Endothelial cell of umbilical vein (primary cell): Measurements from ENCODE around the gene SLC38A4. TPM values are rescaled to one million over a fixed set of nuclear protein-coding genes. Genes with fewer than 3 reads are reported as not detected.

ENCODE experiments used
- BruUV-seq: library from RNA; stranded (reverse); fragments of 400-500 nt; replicated peaks from 2 replicates; lab custom pipeline; 2021; lab: Mats Ljungman, UMichigan
- CTCF ChIA-PET: fragments of 300-600, 350-600 bp; sonication (Branson Sonifier 250); formaldehyde crosslinking; loops from one replicate; lab custom pipeline; 2021; ENCODE audit warnings: antibody characterized with exemption, inconsistent platforms; lab: Charles Lee
- POLR2A ChIA-PET: fragments of 300-600, 350-600 bp; sonication (Branson Sonifier 250); formaldehyde crosslinking; loops from one replicate; lab custom pipeline; 2021; ENCODE audit warnings: antibody characterized with exemption, inconsistent platforms; lab: Charles Lee
- DNase-seq: peaks from one replicate; pipeline ENCODE4 v3.0.0-alpha.2; 2011; ENCODE audit warnings: low read depth, low spot score
- FAIRE-seq: peaks from 2 replicates; lab custom pipeline; 2011; peaks lifted over from hg19 to GRCh38; lab: Jason Lieb, UNC
- H2AFZ ChIP-seq: 2 replicates; pipeline ENCODE4 v1.6.0; 2012; ENCODE audit warnings: low read depth, low read length, control low read depth, inconsistent platforms
- H3K27ac ChIP-seq: 2 replicates; pipeline ENCODE4 v1.5.1; 2011; ENCODE audit warnings: low read depth, mild to moderate bottlenecking, control low read depth, low read length, moderate library complexity; ENCODE audit not compliant: insufficient read depth
- H3K27me3 ChIP-seq, 2 experiments: 2 replicates each; pipeline versions ENCODE4 v1.6.0 to v1.6.1; 2011; ENCODE audit warnings: low read length in 2 of 2, mixed read lengths in 1 of 2; ENCODE audit not compliant: control insufficient read depth in 2 of 2, insufficient read depth in 2 of 2
- H3K36me3 ChIP-seq, 2 experiments: 2 replicates in 1 of 2; 3 replicates in 1 of 2; pipeline ENCODE4 v1.5.1; 2011; ENCODE audit warnings: low read length in 2 of 2, mild to moderate bottlenecking in 1 of 2, moderate library complexity in 1 of 2; ENCODE audit not compliant: control insufficient read depth in 2 of 2, insufficient read depth in 2 of 2; ENCODE audit errors: extremely low read depth in 1 of 2
- H3K4me1 ChIP-seq: 3 replicates; pipeline ENCODE4 v1.5.1; 2011; ENCODE audit warnings: mild to moderate bottlenecking, low read length; ENCODE audit not compliant: control insufficient read depth, insufficient read depth; ENCODE audit errors: extremely low read depth
- H3K4me2 ChIP-seq: 2 replicates; pipeline ENCODE4 v1.6.1; 2011; ENCODE audit warnings: low read length, control low read depth, mixed read lengths; ENCODE audit not compliant: insufficient read depth
- H3K4me3 ChIP-seq, 3 experiments: fragments of 200-600 bp in 1 of 3; sonication (generic), shearing (Covaris generic) in 1 of 3; replicated peaks in 1 of 3; 2 replicates each; pipeline ENCODE4 v1.5.1; 2011 to 2016; ENCODE audit warnings: control low read depth in 3 of 3, low read length in 3 of 3, mild to moderate bottlenecking in 2 of 3, inconsistent platforms in 1 of 3, low read depth in 1 of 3, moderate library complexity in 1 of 3; ENCODE audit not compliant: insufficient read depth in 1 of 3
- H3K79me2 ChIP-seq: 2 replicates; pipeline ENCODE4 v1.6.0; 2012; ENCODE audit warnings: low read length, inconsistent platforms; ENCODE audit not compliant: control insufficient read depth, insufficient read depth
- H3K9ac ChIP-seq: replicated peaks from 2 replicates; pipeline ENCODE3; 2011; ENCODE audit warnings: low read length, control low read depth; ENCODE audit not compliant: insufficient read depth; ENCODE audit errors: extremely low read depth
- H3K9me1 ChIP-seq: replicated peaks from 3 replicates; pipeline ENCODE4 v1.6.0; 2011; ENCODE audit warnings: mild to moderate bottlenecking, low read length; ENCODE audit not compliant: control insufficient read depth, insufficient read depth; ENCODE audit errors: extremely low read depth
- H3K9me3 ChIP-seq: replicated peaks from 2 replicates; pipeline ENCODE4 v1.5.1; 2012; ENCODE audit warnings: low read length, inconsistent platforms; ENCODE audit not compliant: control insufficient read depth, insufficient read depth
- H4K20me1 ChIP-seq: replicated peaks from 2 replicates; pipeline ENCODE3; 2011; ENCODE audit warnings: mild to moderate bottlenecking, low read length; ENCODE audit not compliant: control insufficient read depth, insufficient read depth; ENCODE audit errors: extremely low read depth
- EZH2 ChIP-seq: IDR thresholded peaks from 2 replicates; pipeline ENCODE4 v1.6.1; 2012; ENCODE audit warnings: borderline replicate concordance, low read depth, mild to moderate bottlenecking, moderate library complexity, low read length, inconsistent platforms; ENCODE audit not compliant: severe bottlenecking
- FOS ChIP-seq: IDR thresholded peaks from 2 replicates; pipeline ENCODE4 v1.6.1; 2011; ENCODE audit warnings: mild to moderate bottlenecking, low read length, moderate library complexity, borderline replicate concordance; ENCODE audit not compliant: insufficient read depth
- GATA2 ChIP-seq: IDR thresholded peaks from 2 replicates; pipeline ENCODE4 v1.7.0; 2011; ENCODE audit warnings: low read depth, mild to moderate bottlenecking, moderate library complexity, mixed read lengths, low read length; ENCODE audit not compliant: insufficient read length, insufficient read depth
- JUN ChIP-seq: IDR thresholded peaks from 2 replicates; pipeline ENCODE4 v1.6.1; 2011; ENCODE audit warnings: borderline replicate concordance, low read depth; ENCODE audit not compliant: insufficient read length, insufficient read depth
- MYC ChIP-seq: IDR thresholded peaks from one replicate; pipeline ENCODE4 v1.6.1; 2011; ENCODE audit warnings: mild to moderate bottlenecking, low read depth, low read length
- POLR2A ChIP-seq: IDR thresholded peaks from 2 replicates; pipeline ENCODE4 v1.6.1; 2012; ENCODE audit warnings: low read depth, mild to moderate bottlenecking, control low read depth, low read length
- POLR2AphosphoS5 ChIP-seq: IDR thresholded peaks from 2 replicates; pipeline ENCODE4 v1.6.1; 2012; ENCODE audit warnings: low read depth, mild to moderate bottlenecking, control low read depth, low read length, moderate library complexity; ENCODE audit not compliant: insufficient read depth
- dilution Hi-C: fragments of 300-500 bp; cut with MboI; formaldehyde crosslinking; loops from one replicate; pipeline ENCODE4 v1.15.0; 2019; ENCODE audit warnings: low sequenced_read_pairs; ENCODE audit not compliant: extremely low pct_ligation_motif_present
- intact Hi-C: fragments of 100-400 bp; cut with micrococcal nuclease; formaldehyde crosslinking; loops from one replicate; pipeline ENCODE4 v1.10.0; 2022
- polyA plus RNA-seq, 4 experiments: library from polyadenylated mRNA; depleted of rRNA in 3 of 4; stranded (reverse) in 3 of 4; unstranded in 1 of 4; fragments of >200 nt; gene quantifications; 2 replicates each; pipeline versions ENCODE4 v1.2.1 to v1.2.3, GENCODE V29; 2011 to 2012; ENCODE audit warnings: missing spikeins in 1 of 4
- total RNA-seq: library from RNA; stranded (reverse); gene quantifications from 2 replicates; pipeline ENCODE4 v1.2.3, GENCODE V29; 2021
- TF ChIP-seq, protein P1 (sequence below), 2 donors: IDR thresholded peaks; 1 replicate in 1 of 2; 2 replicates in 1 of 2; pipeline ENCODE4 v1.5.1; 2011; ENCODE audit warnings: low read length in 2 of 2, mild to moderate bottlenecking in 2 of 2, moderate library complexity in 2 of 2, control low read depth in 1 of 2, inconsistent platforms in 1 of 2, low read depth in 1 of 2; ENCODE audit not compliant: insufficient read depth in 1 of 2; ENCODE audit errors: extremely low read depth in 1 of 2
- TF ChIP-seq, protein P2 (sequence below): IDR thresholded peaks from 2 replicates; pipeline ENCODE4 v1.6.1; 2011; ENCODE audit not compliant: insufficient read depth, insufficient read length

SLC38A4 gene
- total and polyA plus RNA-seq, 2 donors (not counting 3 experiments of a cell fraction or from before 2014, with no cell fraction given): 0.36 to 0.66 TPM

- dilution Hi-C loops (no loop called here), intact Hi-C loops (no loop called here)
- Histone ChIP-seq H3K9me3 (no peaks in the 10 kb centered on the region), H3K27me3 (no peaks in the 10 kb centered on the region), H3K36me3 (no peaks in the 10 kb centered on the region), H3K9ac (no peak overlapping the region), H4K20me1 (no peaks in the 10 kb centered on the region), H3K9me1 (no peaks in the 10 kb centered on the region), H3K27ac (no peak overlapping the region), H3K4me2 (no peak overlapping the region), H2AFZ (no peak overlapping the region), H3K4me1 (no peaks in the 10 kb centered on the region), H3K4me3 (no peak overlapping the region), H3K79me2 (no peaks in the 10 kb centered on the region)
- DNase-seq: no peak
- CTCF ChIA-PET: no interaction called here
- no peak for FAIRE-seq
- TF ChIP-seq POLR2AphosphoS5 (no peak), POLR2A (no peak), MYC (no peak), GATA2 (no peak), EZH2 (no peak), FOS (no peak), JUN (no peak)
- TF ChIP-seq, protein P1, sequence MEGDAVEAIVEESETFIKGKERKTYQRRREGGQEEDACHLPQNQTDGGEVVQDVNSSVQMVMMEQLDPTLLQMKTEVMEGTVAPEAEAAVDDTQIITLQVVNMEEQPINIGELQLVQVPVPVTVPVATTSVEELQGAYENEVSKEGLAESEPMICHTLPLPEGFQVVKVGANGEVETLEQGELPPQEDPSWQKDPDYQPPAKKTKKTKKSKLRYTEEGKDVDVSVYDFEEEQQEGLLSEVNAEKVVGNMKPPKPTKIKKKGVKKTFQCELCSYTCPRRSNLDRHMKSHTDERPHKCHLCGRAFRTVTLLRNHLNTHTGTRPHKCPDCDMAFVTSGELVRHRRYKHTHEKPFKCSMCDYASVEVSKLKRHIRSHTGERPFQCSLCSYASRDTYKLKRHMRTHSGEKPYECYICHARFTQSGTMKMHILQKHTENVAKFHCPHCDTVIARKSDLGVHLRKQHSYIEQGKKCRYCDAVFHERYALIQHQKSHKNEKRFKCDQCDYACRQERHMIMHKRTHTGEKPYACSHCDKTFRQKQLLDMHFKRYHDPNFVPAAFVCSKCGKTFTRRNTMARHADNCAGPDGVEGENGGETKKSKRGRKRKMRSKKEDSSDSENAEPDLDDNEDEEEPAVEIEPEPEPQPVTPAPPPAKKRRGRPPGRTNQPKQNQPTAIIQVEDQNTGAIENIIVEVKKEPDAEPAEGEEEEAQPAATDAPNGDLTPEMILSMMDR (IDR thresholded peaks at IDR 0.05; ENCODE audit: extremely low read depth in 1 of 2, insufficient read depth in 1 of 2, low read depth in 1 of 2, low read length in 2 of 2): no peak
- TF ChIP-seq, protein P2, sequence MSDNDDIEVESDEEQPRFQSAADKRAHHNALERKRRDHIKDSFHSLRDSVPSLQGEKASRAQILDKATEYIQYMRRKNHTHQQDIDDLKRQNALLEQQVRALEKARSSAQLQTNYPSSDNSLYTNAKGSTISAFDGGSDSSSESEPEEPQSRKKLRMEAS: no peak
- POLR2A ChIA-PET: no interaction called here
- no TSS peak for BruUV-seq
Observed at GRCh38 chr12:46752396-46752795, 73.4 kb downstream of the SLC38A4 start.
